SH-SY5Y (cell line): Measurements from ENCODE around the gene OSGEPL1.

Experiments
- GATA2 ChIP-seq: IDR thresholded peaks from 2 replicates; pipeline ENCODE4 v1.6.1; 2011; ENCODE audit warnings: mild to moderate bottlenecking, low read depth, low read length
- GATA3 ChIP-seq: IDR thresholded peaks from 2 replicates; pipeline ENCODE4 v1.6.1; 2011; ENCODE audit warnings: low read depth, mild to moderate bottlenecking, low read length, moderate library complexity

DNA sequence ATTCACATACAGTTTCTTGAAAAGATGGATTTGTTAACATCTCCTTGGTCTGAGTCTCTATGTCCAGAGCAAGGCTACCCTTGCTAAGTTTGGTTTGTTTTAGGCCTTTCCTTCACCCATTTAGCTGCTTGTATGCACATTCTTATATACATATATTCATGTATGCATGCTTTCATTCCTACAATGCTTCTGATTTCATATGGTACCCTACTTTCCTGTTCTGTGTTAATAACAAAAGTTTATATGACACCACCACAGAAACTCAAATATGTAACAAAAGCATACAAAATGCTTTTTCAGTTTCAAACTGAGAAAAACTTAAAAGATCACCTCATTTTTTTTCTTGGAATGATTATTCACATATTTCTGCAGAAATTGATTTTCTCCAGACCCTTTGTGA lies 39.4 kb downstream of the OSGEPL1 start:
- no peak for TF ChIP-seq GATA3
- TF ChIP-seq GATA2 = no peak
